ENCODE data around the gene DUS2. TPM values are rescaled to one million over a fixed set of nuclear protein-coding genes. Genes with fewer than 3 reads are reported as not detected.
A peak's percentile ranks its signal among the peaks of the same experiment; 100 is the strongest.
"Not testable (repeated sequence)": the region's sequence is repeated elsewhere in the genome, so short reads cannot be mapped to it uniquely, and the experiment has no call there.

DUS2 gene
- total RNA-seq, 4 donors from 2014 or later: 8.4 to 12.5 (median 9.7) TPM

DNA sequence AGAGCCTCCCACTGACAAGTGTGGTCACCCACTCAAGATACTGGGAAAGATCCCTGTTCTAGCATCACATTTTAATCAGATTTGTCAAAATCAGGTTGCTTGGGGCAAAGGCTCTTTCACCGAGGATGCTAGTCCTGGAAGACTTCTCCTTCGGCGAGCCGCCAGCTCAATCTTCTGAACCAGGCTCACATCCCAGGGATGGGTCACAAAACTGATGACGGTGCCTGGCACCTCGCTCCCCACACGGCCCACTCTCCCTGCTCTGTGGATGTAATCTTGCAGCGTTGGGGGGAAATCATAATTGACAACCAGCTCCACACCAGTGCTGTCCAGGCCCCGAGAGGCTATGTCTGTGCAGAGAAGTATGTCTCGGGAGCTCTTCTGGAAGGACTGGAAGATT is 1.6 kb upstream of the DUS2 start:
- 90% methylated on average over 4 of the region's 10 CpGs for WGBS
- no peak overlapping the region for H3K27ac ChIP-seq (replicated peaks in 1 of 4)
- no peaks in the 10 kb centered on the region for H3K27me3 ChIP-seq
- intact Hi-C loops (cut with DNase I): no loop called here
- peak overlapping the region in 1 of 4 donors; percentile 97 for H3K4me3 ChIP-seq
- DNase-seq (ENCODE audit: extremely low spot score): no peak
- H3K36me3 ChIP-seq: peaks cover 0 to 20% (median 12%) of the 10 kb centered on the region in 4 donors
- no peak for TF ChIP-seq EP300 (IDR thresholded peaks at IDR 0.05)
- TF ChIP-seq POLR2A (IDR thresholded peaks at IDR 0.05; ENCODE audit: low read depth): no peak
- TF ChIP-seq POLR2AphosphoS5 (IDR thresholded peaks at IDR 0.05): no peak
- TF ChIP-seq, protein P1, sequence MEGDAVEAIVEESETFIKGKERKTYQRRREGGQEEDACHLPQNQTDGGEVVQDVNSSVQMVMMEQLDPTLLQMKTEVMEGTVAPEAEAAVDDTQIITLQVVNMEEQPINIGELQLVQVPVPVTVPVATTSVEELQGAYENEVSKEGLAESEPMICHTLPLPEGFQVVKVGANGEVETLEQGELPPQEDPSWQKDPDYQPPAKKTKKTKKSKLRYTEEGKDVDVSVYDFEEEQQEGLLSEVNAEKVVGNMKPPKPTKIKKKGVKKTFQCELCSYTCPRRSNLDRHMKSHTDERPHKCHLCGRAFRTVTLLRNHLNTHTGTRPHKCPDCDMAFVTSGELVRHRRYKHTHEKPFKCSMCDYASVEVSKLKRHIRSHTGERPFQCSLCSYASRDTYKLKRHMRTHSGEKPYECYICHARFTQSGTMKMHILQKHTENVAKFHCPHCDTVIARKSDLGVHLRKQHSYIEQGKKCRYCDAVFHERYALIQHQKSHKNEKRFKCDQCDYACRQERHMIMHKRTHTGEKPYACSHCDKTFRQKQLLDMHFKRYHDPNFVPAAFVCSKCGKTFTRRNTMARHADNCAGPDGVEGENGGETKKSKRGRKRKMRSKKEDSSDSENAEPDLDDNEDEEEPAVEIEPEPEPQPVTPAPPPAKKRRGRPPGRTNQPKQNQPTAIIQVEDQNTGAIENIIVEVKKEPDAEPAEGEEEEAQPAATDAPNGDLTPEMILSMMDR (IDR thresholded peaks at IDR 0.05): no peak
- peaks cover 26 to 37% (median 30%) of the 10 kb centered on the region in 4 donors for H3K4me1 ChIP-seq
- H3K9me3 ChIP-seq: no peaks in the 10 kb centered on the region

DNA sequence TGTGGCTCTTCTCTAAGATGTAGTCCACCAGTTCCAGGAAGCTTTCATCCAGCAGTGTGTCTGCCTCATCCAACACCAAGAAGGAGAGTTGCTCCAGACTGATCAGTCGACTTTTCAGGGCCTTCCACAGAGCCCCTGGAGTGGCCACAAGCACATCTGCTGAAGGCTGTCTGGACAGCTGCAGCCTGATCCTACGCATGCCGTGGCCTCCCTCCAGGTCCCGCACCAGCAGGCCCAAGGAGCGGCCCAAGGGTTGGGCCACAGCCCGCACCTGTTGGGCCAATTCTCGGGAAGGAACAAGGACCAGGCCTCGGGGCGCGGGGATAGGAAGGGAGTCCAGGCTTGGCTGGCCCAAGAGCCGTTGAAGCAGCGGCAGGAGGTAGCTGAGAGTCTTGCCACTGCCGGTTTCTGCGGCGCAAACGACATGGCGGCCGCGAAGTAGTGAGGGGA is 781 bp upstream of the DUS2 start:
- peaks cover 0 to 27% (median 13%) of the 10 kb centered on the region in 4 donors for H3K36me3 ChIP-seq
- no peaks in the 10 kb centered on the region for H3K9me3 ChIP-seq
- WGBS: 54% methylated on average over 4 of the region's 19 CpGs
- TF ChIP-seq POLR2AphosphoS5 (IDR thresholded peaks at IDR 0.05) (no peak), EP300 (IDR thresholded peaks at IDR 0.05) (no peak), POLR2A (IDR thresholded peaks at IDR 0.05; ENCODE audit: low read depth) (no peak)
- TF ChIP-seq, protein P1 (IDR thresholded peaks at IDR 0.05): no peak
- DNase-seq (ENCODE audit: extremely low spot score): no peak
- peaks cover 26 to 37% (median 30%) of the 10 kb centered on the region in 4 donors for H3K4me1 ChIP-seq
- H3K27me3 ChIP-seq: no peaks in the 10 kb centered on the region
- H3K4me3 ChIP-seq: peak overlapping the region; percentile 74 to 97 (median 87)
- H3K27ac ChIP-seq (replicated peaks in 1 of 4): peak overlapping the region; percentile 83 to 90 (median 86)
- intact Hi-C loops (cut with DNase I): no loop called here

DNA sequence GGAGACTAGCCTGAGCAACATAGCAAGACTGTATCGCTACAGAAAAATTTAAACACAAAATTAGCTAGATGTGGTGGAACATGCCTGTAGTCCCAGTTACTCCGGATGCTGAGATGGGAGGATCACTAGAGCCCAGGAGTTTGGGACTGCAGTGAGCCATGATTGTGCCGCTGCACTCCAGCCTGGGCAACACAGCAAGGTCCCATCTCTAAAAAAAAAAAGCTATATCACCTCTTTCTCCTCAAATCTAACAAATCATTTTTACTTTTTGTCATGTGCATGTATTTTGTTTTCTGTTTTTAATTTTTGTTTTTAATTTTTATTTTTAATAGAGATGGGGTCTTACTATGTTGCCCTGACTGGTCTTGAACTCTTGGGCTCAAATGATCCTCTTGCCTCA is 5.9 kb downstream of the DUS2 start:
- H3K27me3 ChIP-seq: no peaks in the 10 kb centered on the region
- WGBS: 95% methylated on average over 3 of the region's 3 CpGs
- H3K4me1 ChIP-seq: peaks cover 3 to 11% (median 5%) of the 10 kb centered on the region in 4 donors
- TF ChIP-seq POLR2AphosphoS5 (IDR thresholded peaks at IDR 0.05): no peak
- no peak for TF ChIP-seq POLR2A (IDR thresholded peaks at IDR 0.05; ENCODE audit: low read depth)
- TF ChIP-seq, protein P1 (IDR thresholded peaks at IDR 0.05): no peak
- TF ChIP-seq EP300 (IDR thresholded peaks at IDR 0.05): no peak
- no peak for DNase-seq (ENCODE audit: extremely low spot score)
- no peak overlapping the region for H3K27ac ChIP-seq (replicated peaks in 1 of 4)
- intact Hi-C loops (cut with DNase I): no loop called here
- no peak overlapping the region for H3K4me3 ChIP-seq
- peaks cover 0 to 54% (median 30%) of the 10 kb centered on the region in 4 donors for H3K36me3 ChIP-seq
- H3K9me3 ChIP-seq: no peaks in the 10 kb centered on the region

- H3K4me1 ChIP-seq; H3K27ac ChIP-seq (replicated peaks in 1 of 4); DNase-seq (ENCODE audit: extremely low spot score); H3K4me3 ChIP-seq; H3K27me3 ChIP-seq; intact Hi-C loops (cut with DNase I); H3K9me3 ChIP-seq: not testable (repeated sequence)
- peaks cover 0 to 56% (median 30%) of the 10 kb centered on the region in 4 donors for H3K36me3 ChIP-seq
- 75% methylated on average over 6 of the region's 6 CpGs for WGBS
These were observed 7.0 kb downstream of the DUS2 start for GRCh38 chr16:68030108-68030507.

DNA sequence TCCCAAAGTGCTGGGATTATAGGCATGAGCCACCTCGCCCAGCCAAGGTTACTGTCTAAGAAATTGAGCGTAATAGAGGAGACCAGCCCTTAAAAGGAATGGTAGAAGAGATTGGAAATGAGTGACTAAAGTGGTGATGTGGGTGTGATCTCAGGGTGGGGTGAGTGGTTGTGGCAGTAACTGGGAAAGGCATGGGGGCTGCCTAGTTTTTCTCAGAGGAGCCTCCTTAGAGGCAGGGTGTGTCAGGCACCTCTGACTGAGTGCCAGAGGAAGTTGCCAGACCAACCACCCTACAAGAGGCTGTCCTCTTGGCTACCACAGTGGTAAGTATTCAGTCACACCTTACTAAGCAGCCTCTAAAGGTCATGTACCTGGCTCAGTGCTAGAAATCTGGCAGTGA is 8.9 kb downstream of the DUS2 start:
- no peaks in the 10 kb centered on the region for H3K4me1 ChIP-seq
- no peak overlapping the region for H3K4me3 ChIP-seq
- 95% methylated on average over 2 of the region's 2 CpGs for WGBS
- no peaks in the 10 kb centered on the region for H3K27me3 ChIP-seq
- H3K36me3 ChIP-seq: peaks cover 0 to 57% (median 26%) of the 10 kb centered on the region in 4 donors
- no peak overlapping the region for H3K27ac ChIP-seq (replicated peaks in 1 of 4)
- TF ChIP-seq POLR2AphosphoS5 (IDR thresholded peaks at IDR 0.05) (no peak), POLR2A (IDR thresholded peaks at IDR 0.05; ENCODE audit: low read depth) (no peak), EP300 (IDR thresholded peaks at IDR 0.05) (no peak)
- TF ChIP-seq, protein P1 (IDR thresholded peaks at IDR 0.05): no peak
- no peaks in the 10 kb centered on the region for H3K9me3 ChIP-seq
- DNase-seq (ENCODE audit: extremely low spot score): no peak
- intact Hi-C loops (cut with DNase I): no loop called here

Measured in esophagus muscularis mucosa (tissue), 4 donors.